ENCODE measurements around the gene SPATS2.
"Not testable (repeated sequence)": the region's sequence is repeated elsewhere in the genome, so short reads cannot be mapped to it uniquely, and the experiment has no call there.

SPATS2 gene

GRCh38 chr12:49352351-49352750, 14.9 kb upstream of the SPATS2 start:
- no peak for DNase-seq (ENCODE audit: low read depth)

GRCh38 chr12:49355913-49356312, 11.3 kb upstream of the SPATS2 start:
- DNase-seq (ENCODE audit: low read depth) = no peak

- no peak for DNase-seq (ENCODE audit: low read depth)
These were observed 10.1 kb upstream of the SPATS2 start for GRCh38 chr12:49357103-49357678.

- no peak for DNase-seq (ENCODE audit: low read depth)
These were observed 8.7 kb upstream of the SPATS2 start for GRCh38 chr12:49358483-49359141.

GRCh38 chr12:49359671-49360070, 7.6 kb upstream of the SPATS2 start:
- DNase-seq (ENCODE audit: low read depth) = no peak

- no peak for DNase-seq (ENCODE audit: low read depth)
These were observed 5.2 kb upstream of the SPATS2 start for GRCh38 chr12:49362077-49362476.

GRCh38 chr12:49364989-49365388, 2.3 kb upstream of the SPATS2 start:
- DNase-seq (ENCODE audit: low read depth) = no peak

GRCh38 chr12:49365542-49365941, 1.7 kb upstream of the SPATS2 start:
- no peak for DNase-seq (ENCODE audit: low read depth)

- no peak for DNase-seq (ENCODE audit: low read depth)
These were observed 1.1 kb upstream of the SPATS2 start for GRCh38 chr12:49366096-49366651.

- no peak for DNase-seq (ENCODE audit: low read depth)
These were observed 446 bp upstream of the SPATS2 start for GRCh38 chr12:49366652-49367380.

GRCh38 chr12:49368240-49368600, 958 bp downstream of the SPATS2 start:
- DNase-seq (ENCODE audit: low read depth) = no peak

- no peak for DNase-seq (ENCODE audit: low read depth)
These were observed 2.3 kb downstream of the SPATS2 start for GRCh38 chr12:49369411-49370145.

GRCh38 chr12:49370539-49370938, 3.3 kb downstream of the SPATS2 start:
- DNase-seq (ENCODE audit: low read depth) = no peak

- DNase-seq (ENCODE audit: low read depth) = no peak
These were observed 8.1 kb downstream of the SPATS2 start for GRCh38 chr12:49375406-49375805.

- DNase-seq (ENCODE audit: low read depth) = no peak
These were observed 10.1 kb downstream of the SPATS2 start for GRCh38 chr12:49377386-49377785.

GRCh38 chr12:49380184-49380583, 12.9 kb downstream of the SPATS2 start:
- not testable (repeated sequence) for DNase-seq (ENCODE audit: low read depth)

- no peak for DNase-seq (ENCODE audit: low read depth)
These were observed 21.6 kb downstream of the SPATS2 start for GRCh38 chr12:49388682-49389386.

GRCh38 chr12:49389387-49389703, 22.1 kb downstream of the SPATS2 start:
- DNase-seq (ENCODE audit: low read depth) = no peak

- no peak for DNase-seq (ENCODE audit: low read depth)
These were observed 29.7 kb downstream of the SPATS2 start for GRCh38 chr12:49397000-49397399.

GRCh38 chr12:49400304-49400703, 33.0 kb downstream of the SPATS2 start:
- DNase-seq (ENCODE audit: low read depth) = no peak

GRCh38 chr12:49403971-49404450, 36.7 kb downstream of the SPATS2 start:
- no peak for DNase-seq (ENCODE audit: low read depth)

- DNase-seq (ENCODE audit: low read depth) = no peak
These were observed 37.7 kb downstream of the SPATS2 start for GRCh38 chr12:49404956-49405355.
